Measurements from ENCODE around the gene C2orf15.

C2orf15 gene

DNA sequence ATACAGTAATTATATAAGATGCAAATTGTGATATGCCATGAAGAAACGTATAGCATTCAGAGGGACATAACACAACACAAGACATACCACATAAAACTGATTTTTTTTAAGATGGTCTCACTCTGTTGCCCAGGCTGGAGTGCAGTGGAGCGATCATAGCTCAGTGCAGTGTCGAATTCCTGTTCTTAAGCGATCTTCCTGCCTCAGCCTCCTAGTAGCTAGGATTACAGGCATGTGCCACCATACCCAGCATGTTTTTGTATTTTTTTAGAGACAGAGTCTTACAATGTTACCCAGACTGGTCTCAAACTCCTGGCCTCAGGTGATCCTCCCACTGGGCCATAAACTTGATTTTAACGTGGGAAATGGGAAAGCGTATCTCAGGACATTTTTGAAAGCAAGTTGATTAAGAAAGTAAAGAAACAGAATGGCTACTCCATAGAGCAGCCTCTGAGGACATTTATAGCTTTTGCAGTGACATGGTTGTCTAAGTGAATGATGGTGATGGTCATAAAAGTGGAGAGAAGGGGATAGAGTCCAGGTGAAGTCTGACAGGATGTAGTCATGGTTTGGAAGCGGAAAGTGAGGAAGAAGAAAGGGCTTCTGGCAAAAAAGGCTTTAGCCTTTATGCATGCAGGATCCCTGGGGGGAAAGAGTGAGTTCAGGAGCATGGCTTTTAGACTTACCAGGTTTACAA, 10.8 kb downstream of the C2orf15 start:
- no peak overlapping the region for H3K27ac Mint-ChIP-seq
- no peak overlapping the region for H3K4me3 Mint-ChIP-seq
- H3K36me3 Mint-ChIP-seq (ENCODE audit: low read depth), result peaks cover 11% of the 10 kb centered on the region
- no peaks in the 10 kb centered on the region for H3K9me3 Mint-ChIP-seq
- H3K4me1 Mint-ChIP-seq (ENCODE audit: low read depth), result peaks cover 23% of the 10 kb centered on the region
- H3K27me3 Mint-ChIP-seq (ENCODE audit: low read depth), result no peaks in the 10 kb centered on the region

GRCh38 chr2:99153921-99154604, 12.6 kb downstream of the C2orf15 start:
- no peak overlapping the region for H3K27ac Mint-ChIP-seq
- H3K4me3 Mint-ChIP-seq, result no peak overlapping the region
- H3K9me3 Mint-ChIP-seq, result no peaks in the 10 kb centered on the region
- no peaks in the 10 kb centered on the region for H3K27me3 Mint-ChIP-seq (ENCODE audit: low read depth)
- H3K36me3 Mint-ChIP-seq (ENCODE audit: low read depth), result peaks cover 14% of the 10 kb centered on the region
- peaks cover 25% of the 10 kb centered on the region for H3K4me1 Mint-ChIP-seq (ENCODE audit: low read depth)

- no peaks in the 10 kb centered on the region for H3K27me3 Mint-ChIP-seq (ENCODE audit: low read depth)
- no peak within 1 kb of the TSS for H3K27ac Mint-ChIP-seq
- peaks cover 18% of the 10 kb centered on the region for H3K36me3 Mint-ChIP-seq (ENCODE audit: low read depth)
- H3K4me1 Mint-ChIP-seq (ENCODE audit: low read depth), result peaks cover 25% of the 10 kb centered on the region
- H3K9me3 Mint-ChIP-seq, result no peaks in the 10 kb centered on the region
- H3K4me3 Mint-ChIP-seq, result no peak within 1 kb of the TSS
Observed at GRCh38 chr2:99154643-99155536, 13.4 kb downstream of the C2orf15 start, which contains the start of the genes LIPT1 and TSGA10. LIPT1 (plus strand) TSS chr2:99154967; CDS start chr2:99161958, 6,991 bp downstream. TSGA10 (minus strand) TSS chr2:99154942; CDS start chr2:99109439, 45,503 bp downstream.

DNA sequence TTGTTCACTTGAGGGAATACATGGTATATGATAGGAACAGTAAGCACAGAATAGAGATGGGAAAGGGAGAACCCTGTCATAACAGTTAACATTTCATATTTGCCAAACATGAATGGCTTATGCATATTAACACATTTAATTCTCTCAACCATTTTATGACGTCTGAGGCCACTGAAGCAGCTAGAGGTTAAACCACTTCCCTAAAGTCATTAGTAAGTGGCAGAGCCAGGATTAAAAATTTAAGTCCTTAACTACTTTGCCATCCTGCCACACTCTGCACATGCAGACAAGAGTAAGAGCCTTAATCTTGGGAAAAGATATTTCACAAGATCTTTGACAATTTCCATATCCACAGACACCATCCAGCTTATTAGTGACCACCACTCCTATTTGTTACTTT, 15.4 kb downstream of the C2orf15 start:
- peaks cover 20% of the 10 kb centered on the region for H3K36me3 Mint-ChIP-seq (ENCODE audit: low read depth)
- no peaks in the 10 kb centered on the region for H3K9me3 Mint-ChIP-seq
- no peak overlapping the region for H3K27ac Mint-ChIP-seq
- no peak overlapping the region for H3K4me3 Mint-ChIP-seq
- peaks cover 24% of the 10 kb centered on the region for H3K4me1 Mint-ChIP-seq (ENCODE audit: low read depth)
- no peaks in the 10 kb centered on the region for H3K27me3 Mint-ChIP-seq (ENCODE audit: low read depth)

DNA sequence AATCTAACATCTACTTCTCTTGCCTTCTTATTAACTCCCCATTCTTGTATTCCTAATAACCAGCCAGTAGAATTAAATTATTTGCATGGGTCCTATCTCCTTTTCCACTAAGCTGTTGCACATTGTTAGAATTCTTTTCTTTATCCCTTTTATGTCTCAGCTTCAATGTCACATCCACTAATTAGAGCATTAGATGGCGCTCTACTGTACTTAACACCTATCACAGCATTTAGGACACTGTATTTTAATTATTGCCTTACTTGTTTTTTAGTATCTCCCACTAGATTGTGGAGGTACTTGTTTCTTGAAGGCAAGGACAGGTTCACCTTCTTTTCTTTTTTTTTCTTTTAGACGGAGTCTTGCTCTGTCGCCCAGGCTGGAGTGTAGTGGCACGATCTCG, 17.1 kb downstream of the C2orf15 start:
- no peak overlapping the region for H3K27ac Mint-ChIP-seq
- H3K9me3 Mint-ChIP-seq, result no peaks in the 10 kb centered on the region
- peaks cover 21% of the 10 kb centered on the region for H3K36me3 Mint-ChIP-seq (ENCODE audit: low read depth)
- H3K27me3 Mint-ChIP-seq (ENCODE audit: low read depth), result no peaks in the 10 kb centered on the region
- no peak overlapping the region for H3K4me3 Mint-ChIP-seq
- H3K4me1 Mint-ChIP-seq (ENCODE audit: low read depth), result peaks cover 24% of the 10 kb centered on the region

DNA sequence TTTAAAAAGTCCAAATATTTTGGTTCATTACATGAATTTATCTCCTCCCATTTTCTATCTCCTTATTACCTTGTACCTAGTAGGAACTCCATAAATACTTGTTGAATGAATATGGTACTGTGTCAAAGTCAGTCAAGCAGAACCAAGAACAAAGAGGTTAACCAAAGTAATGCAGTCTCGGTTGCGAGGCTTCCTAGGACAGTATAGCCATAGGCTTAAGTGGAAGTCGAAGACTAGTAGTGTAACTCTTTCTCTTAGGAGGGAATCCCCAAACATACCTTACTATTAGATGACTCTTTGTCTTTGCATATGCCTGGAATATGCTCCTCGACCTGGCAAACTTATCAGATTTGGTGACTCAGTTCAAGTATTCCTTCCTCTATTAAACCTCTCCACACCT, 18.1 kb downstream of the C2orf15 start:
- H3K9me3 Mint-ChIP-seq, result no peaks in the 10 kb centered on the region
- H3K27me3 Mint-ChIP-seq (ENCODE audit: low read depth), result no peaks in the 10 kb centered on the region
- peaks cover 27% of the 10 kb centered on the region for H3K36me3 Mint-ChIP-seq (ENCODE audit: low read depth)
- no peak overlapping the region for H3K4me3 Mint-ChIP-seq
- H3K27ac Mint-ChIP-seq, result no peak overlapping the region
- peaks cover 16% of the 10 kb centered on the region for H3K4me1 Mint-ChIP-seq (ENCODE audit: low read depth)

DNA sequence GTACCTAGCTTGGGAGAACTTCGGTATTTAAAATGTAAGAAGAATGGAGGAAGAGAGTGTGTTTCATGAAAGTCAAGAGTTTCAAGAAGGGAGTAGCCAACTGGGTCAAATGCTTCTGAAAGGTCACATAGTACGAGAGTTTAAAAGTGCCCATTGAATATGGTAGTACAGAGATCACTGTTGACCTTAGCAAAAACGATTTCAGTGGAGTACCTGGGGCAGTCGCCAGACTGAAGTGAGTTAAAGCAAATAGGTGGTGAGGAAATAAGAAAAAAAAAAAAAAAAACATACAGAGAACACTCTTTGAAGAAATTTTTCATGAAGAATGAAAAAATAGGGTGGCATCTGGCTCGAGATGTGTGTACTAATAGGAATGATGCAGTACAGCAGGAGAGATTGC, 24.7 kb downstream of the C2orf15 start:
- H3K36me3 Mint-ChIP-seq (ENCODE audit: low read depth), result peaks cover 35% of the 10 kb centered on the region
- H3K4me1 Mint-ChIP-seq (ENCODE audit: low read depth), result peaks cover 5% of the 10 kb centered on the region
- no peak overlapping the region for H3K27ac Mint-ChIP-seq
- H3K9me3 Mint-ChIP-seq, result no peaks in the 10 kb centered on the region
- H3K4me3 Mint-ChIP-seq, result no peak overlapping the region
- no peaks in the 10 kb centered on the region for H3K27me3 Mint-ChIP-seq (ENCODE audit: low read depth)

GRCh38 chr2:99169534-99169933, 28.0 kb downstream of the C2orf15 start:
- no peaks in the 10 kb centered on the region for H3K27me3 Mint-ChIP-seq (ENCODE audit: low read depth)
- H3K36me3 Mint-ChIP-seq (ENCODE audit: low read depth), result peaks cover 34% of the 10 kb centered on the region
- peaks cover 15% of the 10 kb centered on the region for H3K4me1 Mint-ChIP-seq (ENCODE audit: low read depth)
- H3K4me3 Mint-ChIP-seq, result no peak overlapping the region
- H3K9me3 Mint-ChIP-seq, result no peaks in the 10 kb centered on the region
- H3K27ac Mint-ChIP-seq, result no peak overlapping the region

GRCh38 chr2:99171377-99172140, 30.1 kb downstream of the C2orf15 start:
- Mint-ChIP-seq H3K36me3 (ENCODE audit: low read depth) (peaks cover 25% of the 10 kb centered on the region), H3K9me3 (no peaks in the 10 kb centered on the region), H3K4me1 (ENCODE audit: low read depth) (peaks cover 24% of the 10 kb centered on the region), H3K4me3 (no peak overlapping the region), H3K27ac (no peak overlapping the region), H3K27me3 (ENCODE audit: low read depth) (no peaks in the 10 kb centered on the region)

DNA sequence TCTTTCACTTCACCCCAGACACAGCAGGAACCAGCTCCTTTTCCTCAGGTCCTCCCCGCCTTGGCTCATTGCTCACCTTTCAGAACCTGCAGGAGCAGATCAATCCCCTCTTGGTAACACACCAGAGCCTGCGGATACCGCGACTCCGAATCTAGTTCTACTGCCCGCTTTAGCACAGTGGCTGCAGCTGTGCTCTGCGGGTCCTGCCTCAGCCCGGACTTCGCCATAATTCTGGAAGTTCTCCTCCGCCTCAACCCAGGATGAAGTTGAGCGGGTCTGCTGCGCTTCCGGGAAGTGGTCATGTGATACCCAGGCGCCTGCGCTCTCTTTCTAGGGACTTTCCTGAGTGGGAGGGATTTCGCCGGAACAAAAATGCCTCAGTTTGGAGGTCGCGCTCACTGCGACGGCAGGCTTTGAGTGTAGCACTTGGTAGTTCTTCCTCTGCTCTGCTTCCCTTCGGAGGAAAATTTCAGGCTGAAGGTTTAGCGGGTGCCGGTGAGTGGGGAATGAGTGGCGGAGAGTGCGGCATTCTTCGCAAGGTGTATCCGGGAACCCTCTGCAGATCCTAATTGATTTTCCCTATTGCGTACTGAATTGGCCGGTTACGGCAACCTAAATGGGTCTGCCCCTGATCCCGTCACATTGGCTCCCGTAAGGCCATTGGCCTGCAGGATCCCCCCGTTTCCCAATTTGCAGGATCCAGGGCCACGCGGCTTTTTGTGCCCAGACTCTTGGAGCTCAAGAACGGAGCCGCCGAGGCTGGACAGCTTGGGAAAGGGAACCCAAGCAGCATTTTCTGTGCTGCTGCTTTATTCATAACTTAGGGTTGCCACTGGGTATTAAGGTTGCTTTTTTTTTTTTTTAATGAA, 39.5 kb downstream of the C2orf15 start, which contains the start of the genes MITD1 and MRPL30:
Gene MITD1, minus strand, starts transcription at position 304 of the 869 bp plus-strand sequence. Its CDS starts 77 bp downstream, at position 227.
Gene MRPL30, plus strand, starts transcription at position 430 of the 869 bp plus-strand sequence. CDS start 5,020 bp downstream, outside the sequence.
- Mint-ChIP-seq H3K27ac (peak within 1 kb of the TSS; percentile 96), H3K9me3 (no peaks in the 10 kb centered on the region), H3K36me3 (ENCODE audit: low read depth) (peaks cover 19% of the 10 kb centered on the region), H3K4me1 (ENCODE audit: low read depth) (peaks cover 43% of the 10 kb centered on the region), H3K4me3 (peak within 1 kb of the TSS; percentile 99), H3K27me3 (ENCODE audit: low read depth) (no peaks in the 10 kb centered on the region)

GRCh38 chr2:99181624-99182000, 40.1 kb downstream of the C2orf15 start:
- Mint-ChIP-seq H3K4me3 (peak overlapping the region; percentile 99), H3K9me3 (no peaks in the 10 kb centered on the region), H3K27ac (peak overlapping the region; percentile 96), H3K27me3 (ENCODE audit: low read depth) (no peaks in the 10 kb centered on the region), H3K4me1 (ENCODE audit: low read depth) (peaks cover 43% of the 10 kb centered on the region), H3K36me3 (ENCODE audit: low read depth) (peaks cover 19% of the 10 kb centered on the region)

GRCh38 chr2:99183025-99183424, 41.5 kb downstream of the C2orf15 start:
- Mint-ChIP-seq H3K27me3 (ENCODE audit: low read depth) (no peaks in the 10 kb centered on the region), H3K4me1 (ENCODE audit: low read depth) (peaks cover 35% of the 10 kb centered on the region), H3K9me3 (no peaks in the 10 kb centered on the region), H3K4me3 (peak overlapping the region; percentile 3), H3K27ac (no peak overlapping the region), H3K36me3 (ENCODE audit: low read depth) (peaks cover 16% of the 10 kb centered on the region)

DNA sequence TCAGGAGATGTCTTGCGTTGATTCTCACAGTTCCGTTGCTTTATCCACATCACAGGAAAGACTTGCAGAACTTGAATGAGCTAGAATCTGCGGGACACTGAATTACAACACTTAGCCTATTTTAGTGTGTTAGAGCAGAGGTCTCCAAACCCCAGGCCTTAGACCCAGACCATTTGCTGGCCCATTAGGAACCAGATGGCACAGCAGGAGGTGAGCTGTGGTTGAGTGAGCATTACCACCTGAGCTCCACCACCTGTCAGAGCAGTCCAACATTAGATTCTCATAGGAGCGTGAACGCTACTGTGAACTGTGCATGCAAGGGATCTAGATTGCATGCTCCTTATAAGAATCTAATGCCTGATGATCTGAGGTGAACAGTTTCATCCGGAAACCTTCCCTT, 43.3 kb downstream of the C2orf15 start:
- H3K4me3 Mint-ChIP-seq, result no peak overlapping the region
- H3K4me1 Mint-ChIP-seq (ENCODE audit: low read depth), result peaks cover 25% of the 10 kb centered on the region
- no peaks in the 10 kb centered on the region for H3K27me3 Mint-ChIP-seq (ENCODE audit: low read depth)
- peaks cover 17% of the 10 kb centered on the region for H3K36me3 Mint-ChIP-seq (ENCODE audit: low read depth)
- no peaks in the 10 kb centered on the region for H3K9me3 Mint-ChIP-seq
- H3K27ac Mint-ChIP-seq, result no peak overlapping the region

Measured in T-helper 1 cell treated with Interleukin-12 subunit alpha and Interleukin-12 subunit beta and Interleukin-4 antibody, amounts not matched to agents 30 μg/mL and 1 μg/mL, for 36 hours (primary cell).